M059J (cell line): ENCODE data around the gene ZNF584. TPM values are rescaled to one million over a fixed set of nuclear protein-coding genes. Genes with fewer than 3 reads are reported as not detected.

Experiments
- DNase-seq: peaks from one replicate; pipeline ENCODE4 v3.0.0-alpha.2; 2012; ENCODE audit warnings: low read depth
- total RNA-seq: library from RNA; depleted of rRNA; stranded (reverse); fragments of >200 nt; shearing (Covaris generic); gene quantifications from 2 replicates; pipeline ENCODE4 v1.2.3, GENCODE V29; 2014

Gene ZNF584
- total RNA-seq, 1 experiment from 2014 or later = 14.2 TPM

DNA sequence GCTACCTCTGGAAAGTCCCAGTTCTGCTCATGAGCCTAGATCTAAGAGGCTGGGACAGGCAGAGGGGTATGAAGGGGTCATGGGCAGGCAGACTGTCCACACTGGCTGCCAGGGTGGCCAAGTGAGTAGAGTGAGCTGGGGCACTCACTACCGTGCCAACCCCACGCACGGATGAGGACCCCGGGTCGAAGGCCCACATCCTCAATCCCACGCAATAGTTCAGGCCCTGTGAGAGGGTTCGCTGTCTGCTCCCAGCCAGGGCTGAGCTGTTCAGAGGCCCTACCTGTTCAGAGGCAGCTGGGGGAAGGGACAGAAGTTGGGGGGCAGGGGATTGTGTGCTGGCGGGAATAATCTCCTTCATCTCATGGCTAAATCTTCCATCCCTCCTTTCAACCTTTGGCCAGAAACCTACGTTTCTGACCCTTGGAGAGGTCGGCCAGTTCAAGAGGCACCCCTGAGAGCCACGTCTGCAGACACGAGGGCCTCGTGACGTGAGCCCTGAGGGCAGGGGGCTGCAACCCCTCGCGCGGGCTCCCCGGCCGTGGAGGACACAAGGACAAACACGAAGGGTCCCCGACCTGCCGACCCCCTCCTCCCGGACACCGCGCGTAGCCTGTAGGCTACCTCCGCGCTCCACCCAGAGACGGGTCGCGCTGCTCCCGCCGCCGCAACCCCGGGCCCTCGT is 22.4 kb upstream of the ZNF584 start:
- DNase-seq = no peak

DNA sequence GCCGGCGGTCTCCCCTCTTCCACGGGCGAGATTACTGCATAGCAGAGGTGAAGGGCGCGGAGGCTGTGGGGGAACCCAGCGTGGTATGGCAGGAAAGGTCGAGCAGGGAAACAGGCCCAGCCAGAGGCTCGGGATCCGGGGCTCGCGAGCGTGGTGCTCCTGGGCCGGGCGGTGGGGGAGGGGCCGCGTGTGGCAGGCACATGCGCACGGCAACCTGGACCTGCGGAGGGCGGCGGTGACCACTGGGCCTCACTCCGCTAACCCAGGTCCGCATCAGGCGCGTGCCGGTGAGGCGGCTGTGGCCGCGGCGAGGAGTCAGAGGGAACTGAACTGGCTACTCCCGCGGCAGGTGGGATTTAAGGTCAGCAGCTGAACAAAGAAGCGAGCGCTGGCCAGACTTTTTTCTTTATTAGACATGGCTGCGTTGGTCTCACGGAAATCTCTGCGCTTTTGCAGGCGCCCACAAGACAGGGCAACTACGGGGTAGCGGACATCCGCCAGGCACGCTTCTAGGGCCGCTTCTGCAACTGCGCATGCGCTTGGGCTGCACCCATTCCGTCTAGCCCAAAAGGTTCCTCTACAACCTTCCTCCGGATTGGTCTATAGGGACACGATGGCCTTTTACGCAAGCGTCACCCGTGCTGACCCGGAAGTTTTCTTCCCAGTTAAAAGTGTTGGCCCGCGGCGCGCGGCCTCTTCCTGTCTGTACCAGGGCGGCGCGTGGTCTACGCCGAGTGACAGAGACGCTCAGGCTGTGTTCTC is 21.7 kb upstream of the ZNF584 start, which contains the start of gene RPS5:
TSS of gene RPS5 (plus strand) at position 694 of the 762 bp plus-strand sequence. CDS start 869 bp downstream, outside the sequence.
- DNase-seq = peak; percentile 99

GRCh38 chr19:58387338-58388174 is 20.9 kb upstream of the ZNF584 start:
- DNase-seq = no peak

DNA sequence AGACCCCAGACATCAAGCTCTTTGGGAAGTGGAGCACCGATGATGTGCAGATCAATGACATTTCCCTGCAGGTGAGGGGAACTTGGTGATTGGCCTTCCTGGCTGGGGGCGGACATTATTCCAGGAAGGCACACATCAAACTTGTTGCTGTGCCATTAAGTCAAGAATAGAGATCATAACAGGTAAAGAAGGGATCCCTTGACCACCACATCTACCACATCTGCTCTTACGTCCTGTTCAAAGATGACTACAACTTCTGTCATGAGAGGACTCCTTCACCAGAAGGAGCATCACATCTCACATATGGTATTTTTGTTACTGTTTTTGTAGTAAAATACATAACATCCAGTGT is 20.3 kb upstream of the ZNF584 start:
- no peak for DNase-seq

DNA sequence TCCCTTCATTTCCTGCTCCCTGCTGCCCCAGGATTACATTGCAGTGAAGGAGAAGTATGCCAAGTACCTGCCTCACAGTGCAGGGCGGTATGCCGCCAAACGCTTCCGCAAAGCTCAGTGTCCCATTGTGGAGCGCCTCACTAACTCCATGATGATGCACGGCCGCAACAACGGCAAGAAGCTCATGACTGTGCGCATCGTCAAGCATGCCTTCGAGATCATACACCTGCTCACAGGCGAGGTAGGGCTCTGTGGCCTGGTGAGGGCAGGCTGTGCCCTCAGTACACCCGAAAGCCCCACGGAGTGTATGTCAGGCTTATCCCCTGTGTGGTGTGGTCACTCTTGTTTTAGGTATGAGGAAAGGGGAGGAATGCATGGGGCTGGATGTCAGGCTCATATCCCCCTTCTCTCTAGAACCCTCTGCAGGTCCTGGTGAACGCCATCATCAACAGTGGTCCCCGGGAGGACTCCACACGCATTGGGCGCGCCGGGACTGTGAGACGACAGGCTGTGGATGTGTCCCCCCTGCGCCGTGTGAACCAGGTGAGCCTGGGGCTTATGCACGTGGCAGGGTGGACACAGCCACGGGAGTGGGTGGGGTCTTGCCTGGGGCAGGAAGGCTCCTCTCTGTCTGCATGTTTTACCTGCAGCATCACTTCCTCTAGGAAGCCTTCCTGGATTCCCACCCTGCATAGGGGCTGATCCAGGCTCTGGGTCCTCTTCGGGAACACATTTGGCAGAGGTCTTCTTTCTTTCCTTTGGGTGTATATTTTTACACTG is 15.3 kb upstream of the ZNF584 start:
- DNase-seq = no peak

- no peak for DNase-seq
These were observed 14.8 kb upstream of the ZNF584 start for GRCh38 chr19:58393725-58394033.

DNA sequence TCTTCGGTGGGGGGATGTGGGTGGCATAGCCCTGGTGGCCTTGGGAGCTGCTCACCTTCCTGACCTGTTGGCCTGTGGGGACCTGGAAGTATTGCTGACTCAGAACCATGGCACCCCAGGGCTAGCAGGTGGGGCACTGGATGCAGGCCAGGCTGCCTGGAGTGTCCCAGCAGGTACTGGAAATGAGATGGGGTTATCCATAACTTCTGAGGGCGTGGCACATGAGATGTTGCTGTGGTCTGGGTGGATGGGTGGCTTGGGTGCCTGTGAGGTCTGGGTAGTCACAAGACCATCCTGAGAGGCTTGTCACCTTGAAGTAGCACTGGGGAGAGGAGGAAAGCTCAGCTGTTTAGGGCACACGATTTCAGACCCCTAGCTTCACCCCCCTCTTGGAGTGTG is 13.6 kb upstream of the ZNF584 start:
- DNase-seq = peak; percentile 24

GRCh38 chr19:58395220-58395978 is 13.1 kb upstream of the ZNF584 start, which contains the start of gene RNF225:
Gene RNF225, plus strand, starts transcription at chr19:58395656. Its CDS starts 434 bp downstream, at chr19:58396090.
- DNase-seq = peak; percentile 33

GRCh38 chr19:58395979-58396627 is 12.3 kb upstream of the ZNF584 start:
- DNase-seq = no peak

DNA sequence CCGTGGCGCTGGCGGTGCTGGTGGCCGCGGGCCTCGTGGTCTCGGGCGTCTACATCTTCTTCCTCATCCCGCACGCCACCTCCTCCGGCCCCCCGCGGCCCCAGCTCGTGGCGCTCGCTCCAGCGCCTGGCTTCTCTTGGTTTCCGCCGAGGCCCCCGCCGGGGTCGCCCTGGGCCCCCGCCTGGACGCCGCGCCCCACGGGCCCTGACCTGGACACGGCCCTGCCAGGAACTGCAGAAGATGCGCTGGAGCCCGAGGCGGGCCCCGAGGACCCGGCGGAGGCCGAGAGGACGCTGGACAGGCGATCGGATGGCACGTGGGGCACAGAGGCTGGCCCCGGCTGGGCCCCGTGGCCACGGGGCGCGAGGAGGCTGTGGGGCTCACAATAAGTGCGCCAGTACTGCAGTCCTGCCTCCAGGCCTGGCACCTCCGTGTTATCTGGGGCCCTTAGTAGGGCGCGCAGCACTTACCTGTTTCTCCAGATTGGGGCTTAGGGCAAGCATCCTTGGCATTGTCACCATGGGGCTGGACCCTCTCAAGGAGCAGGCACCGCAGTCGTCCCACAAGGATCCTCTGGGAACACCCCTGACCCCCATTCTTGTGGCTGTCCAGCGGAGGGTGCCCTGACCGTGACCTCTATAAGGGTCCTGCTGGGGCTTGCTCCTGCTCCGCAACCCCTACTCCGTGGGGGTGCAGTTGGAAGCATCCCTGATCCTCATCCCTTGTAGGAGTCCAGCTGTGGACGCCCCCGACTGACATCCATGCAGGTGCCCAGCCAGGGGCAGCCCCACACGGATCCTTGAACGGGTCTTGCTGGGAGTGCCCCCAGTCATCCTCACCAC is 11.5 kb upstream of the ZNF584 start:
- no peak for DNase-seq

DNA sequence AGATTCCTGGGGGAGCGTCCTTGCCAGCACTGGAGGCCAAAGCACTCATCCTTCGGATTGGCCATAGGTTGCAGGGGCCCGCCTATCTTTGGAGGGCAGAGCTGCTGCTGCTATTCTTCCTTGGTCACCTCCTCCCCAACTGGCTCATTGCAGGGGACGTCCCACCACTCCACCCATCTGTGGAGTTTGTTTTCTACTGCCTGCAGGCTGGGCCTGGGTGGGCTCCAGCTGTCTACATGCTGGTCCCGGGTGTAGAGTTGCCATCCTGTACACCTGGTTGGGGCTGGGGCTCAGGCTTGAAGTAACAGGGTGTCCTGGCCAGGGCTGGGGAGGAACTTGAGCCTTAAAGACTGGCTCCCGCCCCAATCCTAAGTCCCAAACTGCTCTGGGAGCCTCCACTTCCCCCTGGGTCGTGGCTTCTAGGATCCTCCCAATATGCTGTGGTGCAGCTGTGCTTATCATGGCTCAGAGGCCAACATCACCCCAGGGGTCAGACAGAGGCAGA is 10.9 kb upstream of the ZNF584 start:
- DNase-seq = no peak

DNA sequence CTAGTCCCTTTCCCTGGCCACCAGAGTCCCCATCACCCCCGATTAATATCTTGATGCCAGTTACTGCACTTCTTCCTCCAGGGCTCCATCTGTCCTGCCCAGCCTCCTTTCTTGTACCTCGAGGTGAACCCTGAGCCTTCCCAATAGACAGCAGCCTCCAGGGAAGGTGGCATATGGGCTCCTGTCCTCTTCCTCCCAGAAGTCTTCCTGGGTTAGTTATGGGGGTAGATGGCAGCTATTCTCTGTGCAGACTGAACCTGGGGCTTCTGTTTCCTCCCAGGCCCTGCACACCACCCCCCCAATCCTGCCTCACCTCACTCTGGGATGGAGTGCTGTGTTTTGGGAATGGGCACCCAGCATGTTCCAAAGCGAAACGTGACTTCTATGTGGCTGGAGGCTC is 10.4 kb upstream of the ZNF584 start:
- no peak for DNase-seq

- DNase-seq = no peak
These were observed 9.9 kb upstream of the ZNF584 start for GRCh38 chr19:58398545-58398944.

DNA sequence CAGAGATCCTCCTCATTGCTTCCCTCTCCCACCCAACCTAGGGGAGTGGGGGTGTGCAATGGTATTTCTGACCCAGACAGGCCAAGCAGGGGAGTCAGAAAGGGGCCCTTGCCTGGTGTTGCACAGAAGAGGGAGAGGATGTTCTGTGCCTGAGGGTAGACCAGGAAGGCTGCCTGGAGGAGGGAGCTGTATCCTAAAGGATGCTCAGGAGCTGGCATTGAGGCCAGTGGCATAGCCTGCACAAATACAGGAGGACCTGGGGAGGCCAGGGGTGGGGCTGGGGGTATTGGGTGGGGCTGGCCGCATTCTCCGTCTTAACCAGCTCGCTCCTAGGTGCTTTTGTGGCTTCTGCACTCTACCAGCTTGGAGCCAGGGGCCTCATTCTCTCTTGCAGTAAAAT is 8.5 kb upstream of the ZNF584 start:
- no peak for DNase-seq

- DNase-seq = peak; percentile 16
These were observed 8.0 kb upstream of the ZNF584 start for GRCh38 chr19:58400316-58400915.

GRCh38 chr19:58400916-58401839 is 7.3 kb upstream of the ZNF584 start:
- DNase-seq = peak; percentile 99

DNA sequence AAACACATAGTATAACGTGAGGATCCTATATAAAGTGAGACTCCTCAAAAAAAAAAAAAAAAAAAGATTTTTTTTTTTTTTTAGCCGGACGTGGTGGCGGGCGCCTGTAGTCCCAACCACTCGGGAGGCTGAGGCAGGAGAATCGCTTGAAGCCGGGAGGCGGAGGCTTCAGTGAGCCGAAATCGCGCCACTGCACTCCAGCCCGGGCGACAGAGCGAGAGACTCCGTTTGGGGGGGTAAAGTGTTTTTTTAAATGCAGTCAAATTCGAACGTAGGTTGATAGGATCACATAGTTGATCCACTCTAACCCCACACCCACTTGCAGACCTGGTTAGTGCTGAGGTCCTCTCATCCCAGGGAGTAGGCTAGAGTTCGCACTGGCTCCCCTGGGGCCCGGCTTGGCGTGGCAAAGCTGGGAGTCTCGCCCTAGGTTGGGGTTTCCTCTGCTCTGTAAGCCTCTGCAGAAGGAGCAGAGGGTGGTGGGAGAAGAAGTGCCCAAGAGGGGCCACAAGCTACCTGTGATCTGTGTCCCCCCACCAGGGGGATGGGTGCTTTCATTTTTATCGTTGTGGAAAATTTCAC is 6.5 kb upstream of the ZNF584 start:
- no peak for DNase-seq
